Effector memory CD4-positive, alpha-beta T cell (primary cell): ENCODE results near the gene SPRR2G.
"Not testable (repeated sequence)": the region's sequence is repeated elsewhere in the genome, so short reads cannot be mapped to it uniquely, and the experiment has no call there.

Experiments
- DNase-seq, 3 donors: peaks; one replicate each; pipeline ENCODE4 v3.0.0-alpha.2; 2020
- H3K27ac ChIP-seq: 2 replicates; pipeline ENCODE4 v1.7.0; 2013; ENCODE audit warnings: mild to moderate bottlenecking, low read length, moderate library complexity; ENCODE audit not compliant: insufficient read depth, poor library complexity, severe bottlenecking
- H3K27me3 ChIP-seq: replicated peaks from 2 replicates; pipeline ENCODE4 v1.7.0; 2013; ENCODE audit warnings: mild to moderate bottlenecking, low read length; ENCODE audit not compliant: insufficient read depth, control insufficient read depth, poor library complexity, severe bottlenecking
- H3K36me3 ChIP-seq: 2 replicates; pipeline ENCODE4 v1.7.0; 2013; ENCODE audit warnings: mild to moderate bottlenecking, low read length, moderate library complexity; ENCODE audit not compliant: control insufficient read depth, insufficient read depth
- H3K4me1 ChIP-seq: 2 replicates; pipeline ENCODE4 v1.7.0; 2013; ENCODE audit warnings: low read length, mild to moderate bottlenecking; ENCODE audit not compliant: control insufficient read depth, insufficient read depth, poor library complexity, severe bottlenecking
- H3K4me3 ChIP-seq: 2 replicates; pipeline ENCODE4 v1.7.0; 2013; ENCODE audit warnings: low read length, low read depth, mild to moderate bottlenecking; ENCODE audit not compliant: insufficient read depth, poor library complexity, severe bottlenecking
- H3K9me3 ChIP-seq: 2 replicates; pipeline ENCODE4 v1.7.0; 2013; ENCODE audit warnings: mild to moderate bottlenecking, low read length, moderate library complexity; ENCODE audit not compliant: control insufficient read depth
- total RNA-seq, 3 donors: gene quantifications; one replicate each; lab custom pipeline; 2026; lab: John Stamatoyannopoulos, UW

Gene SPRR2G
- total RNA-seq: 0 reads per million in 3 donors

DNA sequence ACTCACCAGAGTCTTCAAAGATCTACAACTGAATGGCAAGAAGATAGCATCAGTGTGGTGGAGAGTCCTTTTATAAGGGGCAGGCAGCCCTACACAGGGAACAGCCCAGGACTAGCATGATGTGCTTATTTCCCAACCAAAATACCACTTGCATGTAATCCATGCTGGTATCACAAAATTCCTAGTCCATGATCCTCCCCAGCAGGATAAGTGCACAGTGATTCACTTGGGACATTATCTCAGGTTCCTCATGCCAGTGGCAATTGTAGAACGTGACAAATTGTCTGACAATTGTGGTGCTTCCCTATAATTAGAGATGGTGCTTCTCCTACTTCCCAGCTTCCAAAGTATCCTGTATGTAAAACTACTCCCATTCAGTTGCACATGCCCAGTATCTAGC lies at the start of gene SPRR2G:
TSS of gene SPRR2G (minus strand) at position 45 of the 400 bp plus-strand sequence. CDS start 780 bp downstream, outside the sequence.
- DNase-seq: no peak
- no peak within 1 kb of the TSS for H3K27ac ChIP-seq
- no peak within 1 kb of the TSS for H3K4me3 ChIP-seq
- H3K36me3 ChIP-seq: no peaks in the 10 kb centered on the region
- H3K4me1 ChIP-seq: no peaks in the 10 kb centered on the region
- H3K9me3 ChIP-seq: no peaks in the 10 kb centered on the region
- H3K27me3 ChIP-seq: no peaks in the 10 kb centered on the region

DNA sequence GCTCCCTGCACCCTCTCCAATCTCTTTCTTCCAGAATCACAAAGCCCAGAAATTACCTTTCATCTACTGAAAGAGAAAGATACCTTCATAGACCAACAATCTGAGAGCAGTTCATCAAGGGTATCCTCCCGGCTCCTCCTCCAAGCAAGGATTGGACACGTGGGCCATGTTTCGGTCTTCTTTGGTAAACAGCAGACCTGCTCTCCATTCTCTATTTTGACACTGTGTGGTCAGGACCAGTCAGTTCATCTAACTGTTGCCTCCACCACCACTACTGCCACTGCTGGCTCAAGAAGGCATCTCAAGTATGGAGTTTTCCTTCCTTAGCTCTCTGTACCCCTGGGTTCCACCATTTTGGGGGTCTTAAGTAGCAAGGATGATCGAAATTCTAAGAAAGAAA lies 44.5 kb upstream of the SPRR2G start:
- Histone ChIP-seq H3K4me1 (no peaks in the 10 kb centered on the region), H3K36me3 (no peaks in the 10 kb centered on the region), H3K4me3 (no peak overlapping the region), H3K27ac (no peak overlapping the region), H3K27me3 (peaks cover 2% of the 10 kb centered on the region), H3K9me3 (no peaks in the 10 kb centered on the region)
- no peak for DNase-seq

DNA sequence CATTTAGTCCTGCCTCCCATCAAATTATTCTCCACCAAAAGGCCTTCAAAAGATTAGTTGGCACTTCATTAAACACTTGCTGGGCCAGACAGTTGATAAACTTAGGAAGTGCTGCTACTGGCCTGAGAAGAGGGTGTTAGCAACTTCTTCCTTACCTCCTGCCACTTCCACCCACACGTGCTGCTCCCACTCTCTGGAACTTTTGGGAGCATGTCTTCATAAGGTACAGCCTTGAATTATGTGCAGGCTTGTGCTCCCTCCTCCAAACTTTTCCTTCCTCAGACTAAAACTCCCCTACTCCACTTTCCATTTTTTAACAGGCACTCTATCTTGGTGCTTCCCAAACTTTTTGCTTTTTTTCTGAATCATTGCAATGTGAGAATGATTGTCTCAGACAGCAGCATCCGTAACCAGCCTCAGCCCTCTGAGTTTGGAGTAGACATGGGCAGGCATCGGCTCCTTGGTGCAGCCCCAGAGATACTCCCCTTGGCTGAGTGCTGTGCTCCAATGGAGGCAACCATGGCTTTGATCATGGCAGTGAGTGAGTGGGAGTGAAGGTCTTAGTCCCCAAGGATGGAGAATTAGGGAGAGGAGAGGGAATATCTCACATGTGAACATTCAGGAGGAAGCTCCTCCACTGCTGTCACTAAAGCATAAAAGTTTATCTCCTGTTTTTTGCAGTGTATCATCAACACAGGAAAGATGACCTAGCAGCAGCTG lies 43.8 kb upstream of the SPRR2G start:
- H3K36me3 ChIP-seq: no peaks in the 10 kb centered on the region
- H3K27ac ChIP-seq: no peak overlapping the region
- no peak overlapping the region for H3K4me3 ChIP-seq
- peaks cover 2% of the 10 kb centered on the region for H3K27me3 ChIP-seq
- no peaks in the 10 kb centered on the region for H3K4me1 ChIP-seq
- DNase-seq: no peak
- H3K9me3 ChIP-seq: no peaks in the 10 kb centered on the region

DNA sequence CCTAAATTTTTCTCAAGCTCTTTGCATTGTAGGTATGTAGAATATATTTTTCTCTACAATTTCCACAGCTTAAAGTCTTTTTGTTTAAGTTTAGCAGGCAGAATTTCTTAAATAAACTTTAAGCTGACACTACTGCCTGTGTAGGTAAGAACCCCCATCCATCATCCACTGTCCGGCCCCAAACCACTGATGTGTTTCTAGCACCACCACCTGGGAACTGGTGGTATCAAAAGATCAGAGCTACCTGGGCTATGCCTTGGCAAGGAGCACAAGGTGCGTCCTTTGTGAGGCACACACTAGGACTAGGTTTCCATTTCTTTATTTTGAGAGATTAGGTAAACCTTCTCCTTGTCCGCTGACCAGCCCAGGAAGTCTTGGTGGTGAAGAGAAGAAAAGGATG lies 42.0 kb upstream of the SPRR2G start:
- DNase-seq: no peak
- Histone ChIP-seq H3K36me3 (no peaks in the 10 kb centered on the region), H3K4me3 (no peak overlapping the region), H3K27ac (no peak overlapping the region), H3K27me3 (no peaks in the 10 kb centered on the region), H3K9me3 (no peaks in the 10 kb centered on the region), H3K4me1 (no peaks in the 10 kb centered on the region)

DNA sequence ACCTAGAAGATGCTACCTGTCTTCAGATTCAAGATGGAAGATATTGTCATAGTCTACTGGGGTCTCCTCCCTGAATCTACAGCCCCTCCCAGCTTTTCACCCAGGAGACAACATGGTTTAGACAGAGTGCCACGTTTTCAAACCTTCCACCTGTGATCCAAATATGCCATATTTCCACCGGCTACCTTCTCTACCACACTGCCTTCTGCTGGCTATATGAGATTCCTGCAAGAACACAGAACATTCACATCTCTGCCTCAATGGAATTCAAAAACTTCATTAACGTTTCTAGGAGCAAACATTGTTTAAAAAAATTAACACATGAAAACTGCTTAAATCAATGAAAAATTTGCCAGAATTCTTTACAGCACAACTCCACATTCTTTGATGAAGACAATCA lies 39.7 kb upstream of the SPRR2G start:
- H3K4me1 ChIP-seq: no peaks in the 10 kb centered on the region
- H3K9me3 ChIP-seq: no peaks in the 10 kb centered on the region
- no peak overlapping the region for H3K27ac ChIP-seq
- no peak for DNase-seq
- H3K36me3 ChIP-seq: no peaks in the 10 kb centered on the region
- no peak overlapping the region for H3K4me3 ChIP-seq
- no peaks in the 10 kb centered on the region for H3K27me3 ChIP-seq

DNA sequence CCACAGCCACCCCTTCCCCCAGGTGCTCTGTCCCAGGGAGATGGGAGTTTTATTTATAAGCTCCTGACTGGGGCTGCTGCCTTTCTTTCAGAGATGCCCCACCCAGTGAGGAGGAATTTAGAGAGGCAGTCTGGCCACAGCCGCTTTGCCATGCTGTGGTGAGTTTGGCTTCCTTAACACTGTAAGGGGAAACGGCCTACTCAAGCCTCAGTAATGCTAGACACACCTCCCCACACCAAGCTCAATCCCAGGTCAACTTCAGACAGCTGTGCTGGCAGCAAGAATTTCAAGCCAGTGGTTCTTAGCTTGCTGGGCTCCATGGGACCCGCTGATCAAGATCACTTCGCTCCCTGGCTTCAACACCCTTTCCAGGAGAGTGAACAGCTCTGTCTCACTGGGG lies 37.6 kb upstream of the SPRR2G start:
- H3K27ac ChIP-seq, DNase-seq, H3K9me3 ChIP-seq, H3K27me3 ChIP-seq, H3K4me3 ChIP-seq, H3K36me3 ChIP-seq, H3K4me1 ChIP-seq: not testable (repeated sequence)

DNA sequence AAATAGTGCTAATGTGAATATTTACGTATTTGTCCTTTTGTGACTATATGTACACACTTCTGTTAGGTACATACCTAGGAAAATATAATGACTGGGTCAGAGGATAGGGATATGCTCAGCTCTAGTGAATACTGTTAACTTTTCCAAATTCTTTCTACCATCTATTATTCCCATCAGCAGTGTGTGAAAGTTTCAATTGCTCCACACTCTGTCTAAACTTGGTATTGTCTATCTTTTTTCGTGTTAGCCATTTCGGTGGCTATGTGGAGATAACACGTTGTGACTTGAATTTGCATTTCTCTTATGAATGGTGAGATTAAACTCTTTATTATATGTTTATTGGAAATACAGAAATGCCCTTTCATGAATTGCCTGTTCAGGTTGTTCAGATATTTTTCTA lies 29.9 kb upstream of the SPRR2G start:
- Histone ChIP-seq H3K4me3 (no peak overlapping the region), H3K36me3 (no peaks in the 10 kb centered on the region), H3K27ac (no peak overlapping the region), H3K4me1 (no peaks in the 10 kb centered on the region), H3K9me3 (no peaks in the 10 kb centered on the region), H3K27me3 (no peaks in the 10 kb centered on the region)
- no peak for DNase-seq

DNA sequence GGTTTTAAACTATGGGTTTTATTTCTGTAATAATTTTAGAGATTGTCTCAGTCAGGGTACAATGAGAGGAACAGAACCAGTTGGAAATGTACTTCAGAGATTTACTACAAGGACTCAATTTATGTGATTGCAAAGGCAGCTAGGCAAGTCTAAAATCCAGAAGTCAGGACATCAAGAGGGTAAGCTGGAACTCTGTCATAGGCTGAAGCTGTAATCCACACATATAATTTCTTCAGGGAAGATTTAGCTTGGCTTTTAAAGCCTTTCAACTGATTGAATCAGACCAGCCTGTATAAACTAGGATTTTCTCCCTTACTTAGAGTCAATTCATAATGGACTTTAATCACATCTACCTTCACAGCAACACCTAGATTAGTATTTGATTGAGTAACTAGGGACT lies 28.2 kb upstream of the SPRR2G start:
- DNase-seq: no peak
- H3K4me3 ChIP-seq: no peak overlapping the region
- no peaks in the 10 kb centered on the region for H3K36me3 ChIP-seq
- no peaks in the 10 kb centered on the region for H3K27me3 ChIP-seq
- no peak overlapping the region for H3K27ac ChIP-seq
- H3K9me3 ChIP-seq: no peaks in the 10 kb centered on the region
- no peaks in the 10 kb centered on the region for H3K4me1 ChIP-seq

DNA sequence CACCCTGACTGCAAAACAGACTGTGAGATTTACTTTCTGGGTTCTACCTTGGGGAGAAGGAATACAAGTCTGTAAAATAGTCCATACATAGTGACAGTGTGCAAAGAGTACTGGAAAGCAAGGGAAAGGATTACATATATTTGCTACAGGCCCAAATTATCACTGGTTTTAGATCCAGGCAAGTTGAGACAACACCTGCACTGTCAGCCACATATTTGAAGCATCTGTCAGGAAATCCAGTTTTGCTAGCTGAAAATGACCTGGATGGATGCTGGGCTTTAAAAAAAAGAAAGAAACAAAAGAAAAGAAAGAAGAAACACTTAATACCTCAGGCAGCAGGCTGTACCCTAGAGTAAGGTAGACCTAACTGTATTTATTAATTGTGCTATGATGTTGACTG lies 23.9 kb upstream of the SPRR2G start:
- H3K27me3 ChIP-seq: no peaks in the 10 kb centered on the region
- H3K36me3 ChIP-seq: no peaks in the 10 kb centered on the region
- no peaks in the 10 kb centered on the region for H3K9me3 ChIP-seq
- H3K4me1 ChIP-seq: no peaks in the 10 kb centered on the region
- no peak overlapping the region for H3K4me3 ChIP-seq
- no peak overlapping the region for H3K27ac ChIP-seq
- DNase-seq: no peak

DNA sequence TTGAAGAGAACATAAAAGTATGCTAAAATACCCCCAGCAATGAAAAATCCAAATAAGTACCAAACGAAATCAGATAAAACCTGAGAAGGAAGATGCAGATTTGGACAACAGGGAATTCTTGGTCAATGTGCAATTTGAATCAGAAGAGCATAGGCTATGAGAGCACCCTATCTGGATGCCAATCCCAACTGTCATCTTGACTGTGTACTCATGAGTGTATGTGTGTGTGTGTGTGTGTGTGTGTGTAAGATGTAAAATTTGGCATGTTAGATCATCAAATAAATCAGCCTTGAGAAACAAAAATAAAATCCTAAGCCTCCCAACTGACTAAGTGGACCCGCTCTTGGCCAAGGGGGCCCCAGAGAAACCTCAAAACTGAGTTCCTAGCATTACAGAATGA lies 18.0 kb upstream of the SPRR2G start:
- no peaks in the 10 kb centered on the region for H3K9me3 ChIP-seq
- H3K36me3 ChIP-seq: no peaks in the 10 kb centered on the region
- DNase-seq: no peak
- H3K4me3 ChIP-seq: no peak overlapping the region
- H3K27ac ChIP-seq: no peak overlapping the region
- H3K4me1 ChIP-seq: no peaks in the 10 kb centered on the region
- H3K27me3 ChIP-seq: no peaks in the 10 kb centered on the region
